T-helper 1 cell (primary cell): ENCODE results near the gene SLC6A13.

ENCODE experiments used
- DNase-seq, 5 donors: peaks; one replicate each; pipeline ENCODE4 v3.0.0-alpha.2; 2012 to 2020

The SLC6A13 gene

DNA sequence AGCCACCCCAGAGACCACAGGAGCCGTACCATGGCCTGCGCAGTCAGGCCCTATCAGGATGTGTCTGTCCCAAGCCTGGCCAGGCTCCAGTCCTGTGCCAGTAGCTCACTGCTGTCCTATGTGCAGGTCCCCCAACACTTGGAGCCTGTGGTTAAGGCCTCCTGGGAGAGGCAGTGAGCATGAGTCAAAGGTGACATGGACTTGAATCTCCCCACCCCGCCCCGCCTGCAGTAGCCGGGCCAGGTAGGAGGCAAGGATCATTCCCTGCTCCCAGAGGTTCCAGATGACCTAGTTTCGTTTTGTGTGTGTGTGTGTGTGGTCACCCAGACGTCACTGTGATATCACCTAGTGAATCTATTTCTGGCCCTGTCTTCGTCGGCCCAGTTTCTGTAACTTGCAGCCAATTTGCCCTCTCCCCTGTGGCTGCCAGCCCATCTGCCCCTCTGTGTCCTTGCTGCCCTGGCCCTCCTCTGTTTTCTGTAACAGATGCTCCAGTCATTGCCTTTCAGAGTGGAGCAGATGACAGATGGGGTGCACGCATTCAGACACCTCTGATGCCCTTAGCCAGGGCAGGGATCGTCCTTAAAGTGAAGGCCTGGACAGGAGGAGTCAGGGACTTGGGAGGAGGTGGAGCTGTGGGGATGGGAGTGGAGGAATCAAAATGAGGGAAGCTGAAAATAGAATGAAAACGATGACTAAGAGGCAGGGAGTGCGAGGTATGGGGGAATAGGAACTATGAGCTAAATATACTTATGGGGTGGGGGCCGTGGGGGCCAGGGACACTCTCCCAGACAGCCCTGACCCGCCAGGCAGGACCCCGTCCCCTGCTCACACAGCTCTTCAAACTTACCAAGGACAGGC, 86.1 kb downstream of the SLC6A13 start:
- no peak for DNase-seq

DNA sequence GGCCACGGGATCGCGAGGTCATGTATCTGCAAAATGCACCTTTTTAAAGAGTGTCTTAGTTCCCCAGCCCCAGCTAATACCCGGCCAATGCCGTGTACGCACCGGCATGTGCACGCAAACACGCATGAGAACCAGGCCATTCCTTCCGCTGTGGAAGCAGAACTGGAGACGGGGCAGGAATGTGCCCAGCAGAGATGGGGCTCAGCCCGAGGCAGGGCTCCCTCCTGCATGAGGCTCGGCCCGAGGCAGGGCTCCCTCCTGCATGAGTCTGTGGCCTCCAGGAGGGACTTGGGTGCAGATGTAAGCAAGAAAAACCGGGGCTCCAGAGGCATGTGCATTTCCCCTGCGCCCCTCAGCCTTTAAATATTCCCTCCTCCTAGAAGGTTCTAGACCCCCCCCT, 86.9 kb downstream of the SLC6A13 start:
- no peak for DNase-seq

- no peak for DNase-seq
Measured at GRCh38 chr12:175250-175649, 87.4 kb downstream of the SLC6A13 start.

DNA sequence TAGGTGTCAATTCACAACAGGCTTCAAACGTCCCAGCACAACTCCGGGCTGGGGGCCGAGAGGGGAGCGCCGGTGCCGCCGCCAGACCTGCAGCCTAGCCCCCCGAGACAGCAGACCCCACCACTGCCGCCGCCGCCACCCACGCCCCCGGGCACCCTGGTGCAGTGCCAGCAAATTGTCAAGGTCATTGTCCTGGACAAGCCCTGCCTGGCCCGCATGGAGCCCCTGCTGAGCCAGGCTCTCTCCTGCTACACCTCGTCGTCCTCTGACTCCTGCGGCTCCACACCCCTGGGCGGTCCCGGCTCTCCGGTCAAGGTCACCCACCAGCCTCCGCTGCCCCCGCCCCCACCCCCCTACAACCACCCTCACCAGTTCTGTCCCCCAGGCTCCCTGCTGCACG, 88.0 kb downstream of the SLC6A13 start:
- no peak for DNase-seq

DNA sequence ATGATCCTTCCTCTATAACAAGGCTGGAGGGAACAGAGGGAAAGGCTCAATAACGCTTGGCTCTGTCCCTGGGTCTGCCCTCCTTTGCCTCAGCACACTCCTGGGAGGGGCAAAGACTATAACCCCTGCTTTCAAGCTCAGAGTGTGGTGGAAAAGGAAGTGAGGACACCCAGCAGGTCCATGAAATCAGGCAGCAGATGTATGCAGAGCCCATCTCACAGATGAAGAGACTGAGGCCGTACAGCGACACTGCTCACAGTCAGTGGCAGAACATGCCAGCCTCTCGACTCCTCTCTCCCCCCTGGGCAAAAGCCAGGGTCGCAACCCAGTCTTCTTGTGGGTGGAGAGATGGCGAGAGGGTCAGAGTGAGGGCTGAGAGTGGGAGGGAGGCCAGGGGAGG, 88.5 kb downstream of the SLC6A13 start:
- no peak for DNase-seq

DNA sequence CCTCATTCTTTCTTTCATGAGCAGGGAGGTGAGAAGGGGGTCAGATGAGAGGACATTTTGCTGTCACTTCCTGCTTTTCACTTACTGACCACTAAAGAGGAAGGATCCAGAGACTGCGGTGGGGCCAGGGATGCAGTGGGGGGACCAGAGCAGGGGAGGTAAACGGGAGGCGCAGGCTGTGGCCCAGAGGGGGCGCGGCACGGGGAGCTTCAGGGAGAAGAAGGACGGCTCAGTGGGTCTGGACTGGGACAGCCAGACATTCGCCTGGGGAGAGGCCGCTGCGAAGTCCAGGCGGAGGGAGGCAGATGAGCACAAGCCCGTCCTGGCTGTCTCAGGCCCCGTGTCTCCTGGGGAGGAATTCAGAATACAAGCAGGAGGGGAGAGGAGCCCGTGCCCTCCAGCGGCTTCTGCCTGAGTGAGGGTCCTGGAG, 89.9 kb downstream of the SLC6A13 start:
- no peak for DNase-seq

DNA sequence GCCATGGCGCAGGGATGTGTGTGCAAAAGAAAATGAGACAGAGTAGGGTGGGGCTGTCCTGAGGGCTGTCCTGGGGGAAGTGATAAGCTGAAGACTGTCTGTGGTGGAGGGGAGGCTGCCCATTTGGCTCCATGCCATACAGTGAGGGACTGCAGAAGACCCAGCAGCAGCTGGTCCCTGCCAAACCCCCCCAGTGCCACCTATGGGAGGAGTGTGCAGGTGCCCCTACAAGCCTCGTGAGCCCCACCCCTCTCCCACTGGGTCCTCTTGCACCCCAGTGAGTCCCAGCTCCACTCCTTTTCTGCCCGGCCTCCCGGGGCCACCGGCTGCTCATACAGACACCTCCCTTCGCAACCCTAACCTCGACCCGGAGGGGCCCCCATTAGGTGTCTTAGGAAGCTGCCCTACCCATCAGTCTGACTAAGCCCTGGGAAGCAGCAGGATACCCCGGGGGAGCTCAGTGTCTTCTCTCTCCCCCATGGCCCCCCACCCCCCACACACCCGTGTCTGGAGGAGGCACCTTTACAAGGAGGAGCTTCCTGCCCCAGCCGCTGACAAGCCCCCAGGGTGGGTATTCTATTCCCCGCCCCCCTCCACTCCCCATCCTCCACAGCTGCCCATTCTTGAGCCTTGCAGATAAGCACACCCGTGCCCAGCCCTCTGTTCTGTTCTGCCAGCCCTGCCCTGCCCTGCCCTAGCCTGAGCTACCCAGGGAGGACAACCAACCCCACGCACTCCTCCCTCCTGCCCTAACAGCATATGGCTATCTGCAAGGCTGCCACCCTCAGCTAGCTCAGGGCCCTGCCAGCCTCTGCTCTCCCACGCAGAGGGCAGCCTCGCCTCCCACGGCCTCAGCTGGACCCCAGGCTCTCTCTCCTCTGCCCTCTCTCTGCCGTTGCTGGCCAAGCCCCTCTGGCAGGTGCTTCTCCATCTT, 90.6 kb downstream of the SLC6A13 start:
- no peak for DNase-seq

DNA sequence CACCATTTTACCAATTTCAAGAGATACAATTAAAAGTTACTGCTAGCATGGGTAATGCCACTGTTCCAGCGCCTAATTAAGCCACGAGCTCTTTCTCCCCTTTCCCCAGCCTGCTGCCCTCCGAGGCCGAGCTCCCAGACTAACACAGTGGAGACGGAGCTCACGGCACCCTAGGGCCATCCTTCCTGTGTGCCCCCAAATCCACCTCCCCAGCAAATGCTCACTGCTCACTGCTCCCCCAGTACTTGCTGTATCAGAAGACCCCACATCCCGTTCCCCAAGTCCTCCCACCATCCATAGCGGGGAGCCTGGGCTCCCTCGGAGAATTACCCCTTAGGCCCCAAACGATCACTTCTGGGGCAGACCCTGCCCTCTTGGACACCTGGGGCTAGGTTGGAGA, 91.4 kb downstream of the SLC6A13 start:
- DNase-seq: no peak
